ENCODE data around the gene POU5F1.
"Not testable (repeated sequence)": the region's sequence is repeated elsewhere in the genome, so short reads cannot be mapped to it uniquely, and the experiment has no call there.

Gene POU5F1

GRCh38 chr6:31170600-31170881 is at the start of gene POU5F1:
Gene POU5F1, minus strand, starts transcription at chr6:31170682. Its CDS starts 62 bp downstream, at chr6:31170620.
- no peak for DNase-seq (ENCODE audit: low read depth)

- DNase-seq (ENCODE audit: low read depth): no peak
Observed at GRCh38 chr6:31216208-31216898, 45.9 kb upstream of the POU5F1 start.

GRCh38 chr6:31215216-31215615 is 44.7 kb upstream of the POU5F1 start:
- DNase-seq (ENCODE audit: low read depth): not testable (repeated sequence)

GRCh38 chr6:31214516-31214915 is 44.0 kb upstream of the POU5F1 start:
- DNase-seq (ENCODE audit: low read depth): no peak

- DNase-seq (ENCODE audit: low read depth): no peak
Observed at GRCh38 chr6:31210741-31211532, 40.5 kb upstream of the POU5F1 start.

- no peak for DNase-seq (ENCODE audit: low read depth)
Observed at GRCh38 chr6:31210123-31210522, 39.6 kb upstream of the POU5F1 start.

- DNase-seq (ENCODE audit: low read depth): no peak
Observed at GRCh38 chr6:31209137-31209536, 38.7 kb upstream of the POU5F1 start.

GRCh38 chr6:31208506-31208905 is 38.0 kb upstream of the POU5F1 start:
- no peak for DNase-seq (ENCODE audit: low read depth)

- no peak for DNase-seq (ENCODE audit: low read depth)
Observed at GRCh38 chr6:31205638-31206037, 35.2 kb upstream of the POU5F1 start.

GRCh38 chr6:31204751-31205145 is 34.3 kb upstream of the POU5F1 start:
- no peak for DNase-seq (ENCODE audit: low read depth)

GRCh38 chr6:31203345-31203979 is 33.0 kb upstream of the POU5F1 start:
- no peak for DNase-seq (ENCODE audit: low read depth)

GRCh38 chr6:31202259-31203166 is 32.0 kb upstream of the POU5F1 start:
- no peak for DNase-seq (ENCODE audit: low read depth)

GRCh38 chr6:31199105-31199452 is 28.6 kb upstream of the POU5F1 start:
- not testable (repeated sequence) for DNase-seq (ENCODE audit: low read depth)

GRCh38 chr6:31197559-31198305 is 27.2 kb upstream of the POU5F1 start:
- DNase-seq (ENCODE audit: low read depth): peak; percentile 87

- not testable (repeated sequence) for DNase-seq (ENCODE audit: low read depth)
Observed at GRCh38 chr6:31196251-31197022, 26.0 kb upstream of the POU5F1 start.

- DNase-seq (ENCODE audit: low read depth): not testable (repeated sequence)
Observed at GRCh38 chr6:31195308-31195979, 25.0 kb upstream of the POU5F1 start.

- no peak for DNase-seq (ENCODE audit: low read depth)
Observed at GRCh38 chr6:31194061-31194834, 23.8 kb upstream of the POU5F1 start.

- no peak for DNase-seq (ENCODE audit: low read depth)
Observed at GRCh38 chr6:31193206-31193605, 22.7 kb upstream of the POU5F1 start.

- DNase-seq (ENCODE audit: low read depth): not testable (repeated sequence)
Observed at GRCh38 chr6:31192431-31193105, 22.1 kb upstream of the POU5F1 start.

Measured in activated T-cell treated with anti-CD3 and anti-CD28 coated beads for 1 hour (primary cell).